KMS-11 (cell line): Measurements from ENCODE around the gene OCA2.

Source experiments
- H2AFZ ChIP-seq: fragments of 200-600 bp; sonication (generic); 2 replicates; pipeline ENCODE4 v1.6.1; 2016; ENCODE audit warnings: antibody characterized with exemption, mixed run types, low read depth
- H3K27ac ChIP-seq: fragments of 200-600 bp; sonication (generic); 2 replicates; pipeline ENCODE4 v1.6.1; 2016; ENCODE audit warnings: mild to moderate bottlenecking, mixed run types
- H3K27me3 ChIP-seq: fragments of 200-600 bp; sonication (generic); 2 replicates; pipeline ENCODE4 v1.6.1; 2017; ENCODE audit warnings: mild to moderate bottlenecking, low read depth, mixed run types, moderate library complexity; ENCODE audit not compliant: insufficient read depth
- H3K36me3 ChIP-seq: fragments of 200-600 bp; sonication (generic); 2 replicates; pipeline ENCODE4 v1.6.1; 2017; ENCODE audit warnings: mild to moderate bottlenecking, mixed run types; ENCODE audit not compliant: insufficient read depth
- H3K4me1 ChIP-seq: fragments of 200-600 bp; sonication (generic); 2 replicates; pipeline ENCODE4 v1.6.1; 2016; ENCODE audit warnings: mild to moderate bottlenecking, low read depth, mixed run types; ENCODE audit not compliant: poor library complexity, severe bottlenecking
- H3K4me2 ChIP-seq: fragments of 200-600 bp; sonication (generic); 2 replicates; pipeline ENCODE4 v1.7.0; 2016; ENCODE audit warnings: mild to moderate bottlenecking, mixed run types
- H3K4me3 ChIP-seq: fragments of 200-600 bp; sonication (generic); IDR thresholded peaks from 2 replicates; pipeline ENCODE4 v1.6.1; 2017; ENCODE audit warnings: low read depth, low read length, mixed read lengths; ENCODE audit not compliant: insufficient read depth
- H3K79me2 ChIP-seq: fragments of 200-600 bp; sonication (generic); 2 replicates; pipeline ENCODE4 v1.6.1; 2016; ENCODE audit warnings: low read depth, mixed run types; ENCODE audit not compliant: insufficient read depth
- H3K9ac ChIP-seq: fragments of 200-600 bp; sonication (generic); 2 replicates; pipeline ENCODE4 v1.6.1; 2016; ENCODE audit warnings: mild to moderate bottlenecking, mixed run types
- H4K20me1 ChIP-seq: fragments of 200-600 bp; sonication (generic); 2 replicates; pipeline ENCODE4 v1.6.1; 2016; ENCODE audit warnings: mild to moderate bottlenecking, mixed run types; ENCODE audit not compliant: insufficient read depth
- TF ChIP-seq, protein P1 (sequence below): fragments of 200-600 bp; sonication (generic); conservative IDR thresholded peaks from 2 replicates; pipeline ENCODE4 v1.6.1; 2017; ENCODE audit warnings: low read depth, mild to moderate bottlenecking, antibody characterized with exemption, low read length, moderate library complexity, mixed read lengths

The OCA2 gene

GRCh38 chr15:27934782-27935181 is 164.3 kb downstream of the OCA2 start:
- no peaks in the 10 kb centered on the region for H3K79me2 ChIP-seq
- H2AFZ ChIP-seq, result no peak overlapping the region
- no peak overlapping the region for H3K4me3 ChIP-seq
- no peaks in the 10 kb centered on the region for H3K36me3 ChIP-seq
- no peak overlapping the region for H3K27ac ChIP-seq
- no peaks in the 10 kb centered on the region for H3K27me3 ChIP-seq
- H3K9ac ChIP-seq, result no peak overlapping the region
- TF ChIP-seq, protein P1, sequence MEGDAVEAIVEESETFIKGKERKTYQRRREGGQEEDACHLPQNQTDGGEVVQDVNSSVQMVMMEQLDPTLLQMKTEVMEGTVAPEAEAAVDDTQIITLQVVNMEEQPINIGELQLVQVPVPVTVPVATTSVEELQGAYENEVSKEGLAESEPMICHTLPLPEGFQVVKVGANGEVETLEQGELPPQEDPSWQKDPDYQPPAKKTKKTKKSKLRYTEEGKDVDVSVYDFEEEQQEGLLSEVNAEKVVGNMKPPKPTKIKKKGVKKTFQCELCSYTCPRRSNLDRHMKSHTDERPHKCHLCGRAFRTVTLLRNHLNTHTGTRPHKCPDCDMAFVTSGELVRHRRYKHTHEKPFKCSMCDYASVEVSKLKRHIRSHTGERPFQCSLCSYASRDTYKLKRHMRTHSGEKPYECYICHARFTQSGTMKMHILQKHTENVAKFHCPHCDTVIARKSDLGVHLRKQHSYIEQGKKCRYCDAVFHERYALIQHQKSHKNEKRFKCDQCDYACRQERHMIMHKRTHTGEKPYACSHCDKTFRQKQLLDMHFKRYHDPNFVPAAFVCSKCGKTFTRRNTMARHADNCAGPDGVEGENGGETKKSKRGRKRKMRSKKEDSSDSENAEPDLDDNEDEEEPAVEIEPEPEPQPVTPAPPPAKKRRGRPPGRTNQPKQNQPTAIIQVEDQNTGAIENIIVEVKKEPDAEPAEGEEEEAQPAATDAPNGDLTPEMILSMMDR, result no peak
- no peaks in the 10 kb centered on the region for H4K20me1 ChIP-seq
- H3K4me1 ChIP-seq, result no peaks in the 10 kb centered on the region
- no peak overlapping the region for H3K4me2 ChIP-seq

- no peaks in the 10 kb centered on the region for H3K36me3 ChIP-seq
- no peak overlapping the region for H3K4me2 ChIP-seq
- H3K27ac ChIP-seq, result no peak overlapping the region
- TF ChIP-seq, protein P1, result no peak
- H3K27me3 ChIP-seq, result no peaks in the 10 kb centered on the region
- H3K79me2 ChIP-seq, result no peaks in the 10 kb centered on the region
- no peaks in the 10 kb centered on the region for H4K20me1 ChIP-seq
- no peak overlapping the region for H3K9ac ChIP-seq
- H3K4me1 ChIP-seq, result no peaks in the 10 kb centered on the region
- H3K4me3 ChIP-seq, result no peak overlapping the region
- no peak overlapping the region for H2AFZ ChIP-seq
Measured at GRCh38 chr15:27933562-27933961, 165.6 kb downstream of the OCA2 start.

DNA sequence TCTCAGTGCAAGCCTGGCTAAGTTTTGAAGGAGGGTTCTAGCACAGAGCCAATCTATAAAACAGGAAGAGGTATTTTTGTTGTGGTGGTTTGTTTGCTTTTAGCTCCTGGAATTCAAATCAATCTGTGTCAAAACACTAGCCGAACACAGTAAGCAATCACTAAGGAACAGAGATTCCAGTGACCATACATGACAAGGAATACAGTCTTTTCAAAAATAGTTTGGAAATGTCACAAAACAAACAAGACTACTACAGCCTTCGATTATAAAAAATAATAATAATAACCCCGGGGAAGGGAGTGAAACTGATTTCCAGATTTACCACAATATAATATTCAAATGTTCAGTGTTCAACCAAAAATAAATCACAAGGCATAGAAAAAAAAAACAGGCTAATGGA is 166.5 kb downstream of the OCA2 start:
- H3K27ac ChIP-seq, result no peak overlapping the region
- H3K79me2 ChIP-seq, result no peaks in the 10 kb centered on the region
- H3K4me3 ChIP-seq, result no peak overlapping the region
- H3K9ac ChIP-seq, result no peak overlapping the region
- no peak overlapping the region for H2AFZ ChIP-seq
- no peaks in the 10 kb centered on the region for H3K27me3 ChIP-seq
- no peaks in the 10 kb centered on the region for H4K20me1 ChIP-seq
- no peaks in the 10 kb centered on the region for H3K4me1 ChIP-seq
- H3K4me2 ChIP-seq, result no peak overlapping the region
- H3K36me3 ChIP-seq, result no peaks in the 10 kb centered on the region
- TF ChIP-seq, protein P1, result no peak

DNA sequence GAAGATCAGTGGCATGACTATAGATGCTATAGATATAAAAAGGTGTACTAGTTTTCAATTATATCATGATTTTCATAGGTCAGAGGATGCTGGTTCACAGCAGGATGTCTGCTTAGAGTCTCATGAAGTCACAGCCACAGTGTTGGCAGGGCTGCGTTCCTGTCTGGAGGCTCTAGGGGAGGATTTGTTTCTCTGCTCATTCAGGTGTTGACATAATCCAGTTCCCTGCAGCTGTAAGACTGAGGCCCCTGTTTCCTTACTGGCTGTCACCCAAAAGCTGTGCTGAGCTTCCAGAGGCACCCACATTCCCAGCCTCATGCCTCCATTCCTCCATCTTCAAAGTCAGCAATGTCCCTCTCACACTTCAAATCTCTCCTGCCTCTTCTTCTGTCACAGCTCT is 170.7 kb downstream of the OCA2 start:
- no peak overlapping the region for H3K9ac ChIP-seq
- no peaks in the 10 kb centered on the region for H3K79me2 ChIP-seq
- H2AFZ ChIP-seq, result no peak overlapping the region
- TF ChIP-seq, protein P1, result no peak
- H3K4me3 ChIP-seq, result no peak overlapping the region
- no peak overlapping the region for H3K4me2 ChIP-seq
- H3K36me3 ChIP-seq, result no peaks in the 10 kb centered on the region
- H3K27me3 ChIP-seq, result no peaks in the 10 kb centered on the region
- no peak overlapping the region for H3K27ac ChIP-seq
- H4K20me1 ChIP-seq, result no peaks in the 10 kb centered on the region
- no peaks in the 10 kb centered on the region for H3K4me1 ChIP-seq
